Stimulated activated naive CD4-positive, alpha-beta T cell treated with Interleukin-2 at 50 U/mL for 16 hours (primary cell): ENCODE results near the gene STAB2.

ENCODE experiments used
- DNase-seq: peaks from one replicate; lab custom pipeline; 2025; lab: John Stamatoyannopoulos, UW

The STAB2 gene

DNA sequence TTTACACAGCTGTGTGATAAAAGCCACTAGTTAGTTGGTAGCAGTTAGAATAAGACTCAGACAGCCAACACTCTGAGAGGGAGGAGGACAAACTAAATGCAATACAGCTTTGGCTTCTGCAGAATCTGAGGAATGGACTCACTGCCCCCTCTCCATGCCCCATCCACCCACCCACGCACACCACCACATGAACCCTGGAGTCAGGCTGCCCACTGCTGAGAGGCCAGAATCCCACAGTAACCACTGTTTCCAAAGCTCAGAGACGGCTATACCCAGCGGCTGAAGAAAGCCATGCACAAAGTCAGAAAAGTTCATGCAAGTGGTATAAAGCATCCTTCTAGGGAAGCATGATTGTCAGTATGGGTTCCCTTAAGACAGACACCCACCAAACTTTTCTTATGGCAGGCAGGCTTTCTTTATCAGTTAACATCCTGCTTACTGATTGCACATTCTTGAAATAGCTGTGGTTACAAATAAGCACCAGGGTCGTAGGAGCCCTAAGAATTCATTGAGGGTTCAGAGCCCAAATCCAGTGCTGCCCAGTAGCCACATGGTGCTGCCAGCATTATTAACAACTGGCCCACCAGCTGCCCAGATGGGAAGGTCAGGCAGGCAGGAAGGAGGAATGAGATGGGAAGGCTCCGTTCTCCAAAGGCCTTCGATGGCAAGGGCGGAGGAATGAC lies 192.5 kb downstream of the STAB2 start:
- DNase-seq, result no peak

DNA sequence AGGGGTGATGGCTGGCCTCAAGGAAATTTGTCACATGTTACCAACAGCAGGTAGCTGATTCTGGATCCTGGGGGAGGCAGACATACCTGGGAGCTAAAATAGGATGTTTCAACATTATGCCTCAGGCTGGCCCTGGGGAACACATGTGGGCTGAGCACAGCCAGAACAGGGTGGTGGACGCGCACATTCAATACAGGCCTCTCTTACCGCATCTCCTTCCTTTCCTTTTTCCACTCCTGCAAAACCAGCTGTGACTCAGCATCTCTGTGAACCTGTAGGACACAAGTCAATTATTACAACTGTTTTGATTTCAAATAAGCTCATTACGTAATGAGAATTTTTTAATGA lies 193.0 kb downstream of the STAB2 start:
- no peak for DNase-seq

DNA sequence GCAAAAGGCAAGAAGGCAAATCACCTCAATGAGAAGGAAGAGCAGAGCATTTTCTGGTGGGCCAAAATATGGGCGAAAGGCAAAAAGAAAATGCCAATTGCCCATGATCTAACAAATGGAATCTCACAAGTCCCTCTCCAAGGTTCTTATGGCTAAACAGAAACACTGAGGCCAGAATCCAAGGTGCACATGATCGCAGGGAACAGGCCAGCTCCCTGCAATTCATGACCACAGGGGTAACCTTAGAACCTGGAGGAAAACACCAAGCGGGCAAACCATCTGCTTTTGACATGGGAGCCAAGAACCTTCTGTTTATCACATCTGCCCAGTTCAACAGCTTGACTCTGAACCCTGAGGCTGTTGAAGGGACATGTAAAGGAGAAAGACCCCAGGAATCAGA lies 193.9 kb downstream of the STAB2 start:
- no peak for DNase-seq

DNA sequence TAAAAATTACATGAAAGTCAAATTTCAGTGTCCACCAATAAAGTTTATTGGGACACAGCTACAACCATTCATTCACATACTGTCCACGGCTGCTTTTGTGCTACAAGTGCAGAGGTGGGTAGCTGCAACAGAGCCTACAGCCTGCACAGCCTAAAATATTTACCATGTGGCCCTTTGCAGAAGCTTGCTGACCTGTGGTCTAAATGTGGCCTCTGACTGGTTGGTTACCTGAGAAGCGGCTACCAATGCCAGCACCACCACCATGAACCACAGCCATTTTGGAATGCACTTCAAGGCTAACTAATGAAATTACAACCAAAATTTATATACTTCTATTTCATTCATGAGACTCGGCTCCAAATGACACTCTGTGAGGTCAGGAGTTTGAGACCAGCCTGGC lies 195.3 kb downstream of the STAB2 start:
- DNase-seq, result no peak

DNA sequence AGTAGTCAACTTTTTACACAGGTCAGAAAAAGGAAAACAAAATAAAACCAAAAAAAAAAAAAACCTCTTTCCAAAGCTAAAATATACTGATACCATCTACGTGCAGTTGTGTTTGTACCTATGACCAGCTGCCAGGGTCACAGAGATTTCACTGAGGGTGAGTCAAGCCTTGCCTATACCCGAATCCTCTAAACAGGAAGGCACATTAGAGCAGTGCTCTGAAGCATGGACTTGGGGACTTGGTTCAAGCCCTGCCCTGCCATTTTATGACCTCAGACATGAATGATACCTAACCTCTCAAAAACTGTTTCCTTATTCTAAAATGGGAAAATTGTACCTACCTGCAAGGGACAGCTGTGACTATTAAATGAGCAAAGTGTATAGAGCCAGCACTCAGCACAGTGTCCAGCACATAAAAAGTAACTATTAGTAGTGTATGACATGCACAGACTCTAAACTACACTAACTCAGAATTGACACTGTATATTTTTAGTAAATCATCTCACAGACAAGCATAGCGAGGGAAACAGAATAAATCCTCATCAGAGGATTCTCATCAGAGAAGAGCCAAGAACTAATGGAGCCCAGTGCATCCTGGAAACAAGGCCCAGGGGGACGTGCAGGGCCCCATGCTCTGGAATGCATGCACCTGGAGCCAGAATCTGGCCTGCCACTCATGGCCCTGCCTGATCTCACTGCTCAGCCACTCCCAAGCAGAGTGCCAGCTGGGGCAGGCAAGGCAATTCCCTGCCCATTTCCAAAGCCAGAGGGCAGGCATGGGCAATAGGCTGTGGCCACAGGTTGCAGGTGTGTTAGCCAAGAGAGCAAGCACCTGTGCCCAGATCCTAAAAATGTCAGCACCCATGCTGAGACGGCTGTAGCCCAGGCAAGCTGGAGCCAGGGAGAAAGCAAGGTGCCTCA lies 196.9 kb downstream of the STAB2 start:
- no peak for DNase-seq

DNA sequence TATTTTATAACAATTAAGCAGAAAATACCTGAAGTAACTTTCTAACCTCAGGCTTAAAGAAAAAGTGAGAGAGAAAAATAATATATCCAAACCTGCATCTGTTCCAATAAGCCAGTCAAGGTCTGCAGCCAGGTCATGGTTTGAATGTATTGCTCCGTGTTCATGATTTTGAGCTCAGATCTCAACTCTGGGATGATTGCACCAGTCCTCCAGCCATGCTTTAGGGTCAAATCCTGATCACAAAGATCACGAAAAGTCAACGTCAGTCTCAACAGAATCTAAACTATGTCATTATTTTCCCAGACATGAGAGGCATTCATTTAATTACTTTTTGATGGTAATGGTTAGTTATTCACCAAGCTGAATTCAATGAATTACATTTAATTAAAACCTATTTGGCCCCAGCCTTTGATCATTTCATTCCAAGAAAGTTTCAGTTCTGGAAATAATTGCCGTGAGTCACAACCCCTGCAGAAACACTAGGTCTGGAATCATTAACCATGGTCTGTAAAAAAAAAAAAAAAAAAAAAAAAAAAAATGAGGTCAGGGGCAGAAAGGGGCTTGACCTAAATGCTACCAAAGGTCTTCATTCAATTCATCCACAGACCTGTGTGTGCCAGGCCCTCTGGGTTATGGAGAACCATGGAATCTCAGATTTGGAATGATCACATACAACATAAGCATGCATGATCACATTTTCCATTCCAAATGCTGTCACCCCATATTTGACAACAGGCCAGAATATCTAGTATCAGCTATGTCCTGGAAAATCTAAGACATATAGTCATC lies 198.4 kb downstream of the STAB2 start:
- no peak for DNase-seq

DNA sequence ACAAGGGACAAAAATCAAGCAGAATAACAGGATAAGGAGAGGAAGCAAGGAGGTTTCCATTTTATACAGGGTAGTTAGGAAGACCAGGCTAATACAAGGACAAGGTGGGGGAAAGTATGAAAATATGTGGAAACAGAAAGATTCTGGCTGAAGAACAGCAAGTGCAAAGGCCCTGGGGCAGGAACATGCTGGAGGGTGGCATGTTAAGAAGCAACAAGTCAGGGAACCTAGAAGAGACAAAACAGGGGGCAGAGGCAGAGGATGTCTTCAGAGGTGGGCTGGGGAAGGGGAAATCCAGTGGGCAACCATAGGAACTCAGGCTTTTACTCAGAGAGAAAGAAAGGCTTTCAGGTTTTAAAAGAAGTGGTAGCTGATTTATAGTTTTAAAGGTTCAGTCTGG lies 199.1 kb downstream of the STAB2 start:
- no peak for DNase-seq

DNA sequence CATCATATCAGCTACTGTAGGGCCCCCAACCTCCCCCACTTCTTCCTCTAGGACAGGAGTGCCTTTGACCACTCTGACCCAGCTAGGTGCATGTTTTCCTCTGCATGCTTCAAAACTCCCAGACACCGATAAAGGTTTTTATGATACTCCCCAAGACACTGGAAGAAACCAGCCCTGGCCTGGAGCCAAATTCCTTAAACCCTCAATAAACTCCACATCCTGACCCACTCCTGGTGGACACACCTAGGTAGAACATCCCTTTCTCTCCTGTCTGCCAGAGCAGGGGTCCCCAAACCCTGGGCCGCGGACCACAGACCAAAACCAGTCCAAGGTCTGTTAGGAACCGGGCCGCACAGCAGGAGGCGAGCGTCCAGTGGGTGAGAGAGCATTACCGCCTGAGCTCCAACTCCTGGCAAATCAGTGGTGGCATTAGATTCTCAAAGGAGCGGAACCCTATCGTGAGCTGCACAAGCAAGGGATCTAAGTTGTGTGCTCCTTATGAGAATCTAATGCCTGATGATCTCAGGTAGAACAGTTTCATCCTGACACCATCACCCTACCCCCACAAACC lies 204.4 kb downstream of the STAB2 start:
- no peak for DNase-seq

DNA sequence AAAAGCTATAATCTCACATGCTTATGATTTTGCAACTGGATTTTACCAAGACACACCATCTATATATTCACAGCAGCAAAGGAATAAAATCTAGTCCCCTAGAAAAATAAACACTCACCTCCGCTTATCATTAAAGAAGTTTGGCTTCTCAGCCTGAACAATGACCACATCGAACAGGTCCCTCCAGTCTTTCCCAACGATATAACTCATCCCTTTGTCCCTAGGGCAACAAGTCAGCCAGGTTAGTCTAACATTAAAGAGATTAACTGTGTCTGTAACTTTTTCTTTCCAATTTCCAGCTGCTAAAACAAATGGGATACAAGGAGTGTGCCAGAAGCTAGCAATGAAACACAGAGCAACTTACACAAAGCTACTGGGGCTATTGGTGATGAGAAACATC lies 206.0 kb downstream of the STAB2 start:
- DNase-seq, result no peak

DNA sequence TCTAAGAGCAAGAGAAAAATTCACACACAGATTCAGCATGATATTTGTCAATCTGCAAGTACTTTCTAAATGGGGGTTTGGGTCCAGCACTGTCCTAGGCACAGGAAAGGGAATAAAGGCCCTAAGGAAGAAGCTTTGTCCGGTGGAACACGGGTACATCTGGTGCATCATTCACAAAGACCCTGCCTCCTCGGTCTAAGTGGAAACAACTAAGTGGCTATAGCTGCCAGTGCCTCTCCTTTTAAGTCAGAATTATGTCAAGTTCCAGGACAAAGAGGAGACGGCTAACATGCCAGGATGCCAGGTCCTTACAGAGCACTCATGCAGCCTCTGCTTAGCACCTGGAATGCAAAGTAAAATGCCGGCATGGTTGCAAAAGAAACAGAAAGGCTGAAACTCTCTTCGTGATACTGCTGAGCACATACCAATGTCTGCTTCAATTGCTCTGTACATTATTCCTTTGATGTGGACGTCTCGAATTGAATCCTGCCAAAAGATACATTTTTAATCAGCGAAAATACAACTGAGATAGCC lies 206.5 kb downstream of the STAB2 start:
- no peak for DNase-seq

DNA sequence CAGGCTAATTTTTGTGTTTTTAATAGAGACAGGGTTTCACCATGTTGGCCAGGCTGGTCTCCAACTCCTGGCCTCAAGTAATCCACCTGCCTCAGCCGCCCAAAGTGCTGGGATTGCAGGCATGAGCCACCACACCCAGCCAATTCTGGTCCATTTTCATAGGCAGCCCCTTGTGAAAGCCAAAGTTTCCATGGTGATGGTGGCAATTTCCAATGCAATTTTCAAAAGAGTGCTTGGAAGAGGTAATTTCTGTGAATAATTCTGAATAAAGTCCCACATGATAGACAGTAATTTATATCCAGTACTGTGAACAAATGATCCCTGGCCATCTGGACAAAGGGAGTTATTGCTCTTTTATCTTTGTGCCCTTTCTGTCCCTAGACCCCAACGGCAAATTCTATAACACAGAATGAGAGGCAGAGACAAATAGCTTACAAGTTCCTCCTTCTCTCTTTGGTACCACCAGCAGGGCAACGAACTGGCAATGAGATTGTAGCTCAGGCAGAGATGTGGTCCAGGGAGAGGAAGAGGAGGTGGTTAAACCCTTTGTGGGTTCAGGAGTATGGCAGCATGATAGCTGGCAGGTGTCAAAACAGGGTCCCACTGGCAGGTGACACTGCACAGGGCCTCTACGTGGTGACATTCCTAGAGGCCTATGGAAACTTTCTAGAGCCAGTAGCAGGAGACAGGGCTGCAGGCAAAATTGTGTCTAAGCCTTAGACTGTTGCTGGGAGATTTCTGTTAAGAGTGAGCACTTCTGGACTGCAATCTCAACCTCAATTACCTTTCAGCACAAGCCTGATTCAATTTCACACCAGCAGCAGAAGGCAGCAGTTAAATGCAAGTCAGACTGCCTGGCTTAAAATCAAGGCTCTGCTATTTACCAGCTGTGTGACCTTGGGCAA lies 207.5 kb downstream of the STAB2 start:
- DNase-seq, result no peak

DNA sequence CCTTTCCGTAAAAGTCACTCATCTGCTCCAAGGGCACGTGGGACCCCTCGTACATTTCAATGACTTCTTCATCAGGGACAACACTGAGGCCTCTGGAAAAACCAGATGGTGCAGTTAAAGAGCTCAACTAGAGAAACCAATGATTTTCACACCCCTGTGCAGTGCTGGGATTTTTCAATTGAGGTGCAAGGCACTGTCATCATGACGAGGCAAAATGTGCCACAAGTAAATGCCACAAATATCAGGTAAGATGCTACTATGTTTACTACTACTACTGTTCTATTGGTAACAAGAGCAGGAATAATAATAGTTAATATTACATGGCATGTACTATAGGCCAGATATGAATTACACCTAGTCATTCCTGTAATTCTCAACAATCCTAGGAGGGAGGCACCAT lies 211.5 kb downstream of the STAB2 start:
- no peak for DNase-seq

DNA sequence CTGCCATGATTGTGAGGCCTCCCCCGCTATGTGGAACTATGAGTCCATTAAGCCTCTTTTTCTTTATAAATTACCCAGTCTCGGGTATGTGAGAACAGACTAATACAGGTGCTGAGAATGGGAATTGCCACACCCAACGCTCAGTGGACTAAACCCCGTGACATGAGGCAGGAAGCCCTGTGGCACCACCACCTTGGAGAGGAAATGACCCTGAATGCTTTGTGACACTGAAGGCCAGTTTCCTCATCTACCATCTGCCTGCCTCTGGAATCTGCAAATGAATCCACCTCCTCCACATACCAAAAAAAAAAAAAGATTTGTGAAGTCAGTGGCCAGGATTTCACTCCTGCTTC lies 212.4 kb downstream of the STAB2 start:
- DNase-seq, result no peak

DNA sequence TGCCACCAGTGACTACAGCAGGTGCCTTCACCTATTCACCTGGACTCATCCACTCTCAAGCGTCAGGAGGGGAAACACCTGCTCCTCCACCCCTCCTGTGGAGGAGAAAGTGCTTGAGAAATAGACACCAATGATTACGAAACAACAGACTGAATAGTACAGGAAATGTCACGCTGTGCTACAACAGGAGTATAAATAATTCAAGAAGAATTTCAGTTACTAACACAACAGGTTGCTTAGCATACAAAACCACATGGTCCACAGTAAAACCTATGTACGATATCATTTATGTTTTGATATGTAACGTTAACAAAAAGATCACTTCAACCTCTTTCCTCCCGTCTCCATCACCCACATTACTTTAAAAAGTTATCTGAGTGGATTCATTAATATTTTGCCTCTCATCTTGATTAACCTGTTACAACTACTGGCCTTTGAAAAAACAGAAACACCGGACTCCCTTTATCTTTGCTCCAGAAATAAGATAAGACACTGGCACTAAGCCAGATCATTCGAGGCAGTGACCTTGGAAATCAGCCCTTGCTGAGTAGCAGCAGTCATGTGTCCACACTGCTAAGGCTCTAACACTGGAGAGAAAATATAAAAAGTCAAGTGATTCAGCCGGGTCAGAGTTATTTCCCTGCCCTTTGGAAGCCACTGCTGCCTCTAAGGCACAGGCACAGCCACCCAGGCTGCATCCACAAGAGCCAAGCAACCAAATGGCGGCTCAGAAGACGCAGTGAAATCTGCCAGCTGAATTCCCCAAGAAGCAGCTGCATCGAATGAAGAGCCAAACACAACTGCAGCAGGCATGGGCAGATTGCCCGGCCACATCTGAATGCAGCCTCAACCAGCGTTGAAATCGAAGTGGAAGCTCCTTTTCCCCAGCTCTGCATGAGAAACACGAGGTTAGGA lies 213.0 kb downstream of the STAB2 start:
- DNase-seq, result no peak

DNA sequence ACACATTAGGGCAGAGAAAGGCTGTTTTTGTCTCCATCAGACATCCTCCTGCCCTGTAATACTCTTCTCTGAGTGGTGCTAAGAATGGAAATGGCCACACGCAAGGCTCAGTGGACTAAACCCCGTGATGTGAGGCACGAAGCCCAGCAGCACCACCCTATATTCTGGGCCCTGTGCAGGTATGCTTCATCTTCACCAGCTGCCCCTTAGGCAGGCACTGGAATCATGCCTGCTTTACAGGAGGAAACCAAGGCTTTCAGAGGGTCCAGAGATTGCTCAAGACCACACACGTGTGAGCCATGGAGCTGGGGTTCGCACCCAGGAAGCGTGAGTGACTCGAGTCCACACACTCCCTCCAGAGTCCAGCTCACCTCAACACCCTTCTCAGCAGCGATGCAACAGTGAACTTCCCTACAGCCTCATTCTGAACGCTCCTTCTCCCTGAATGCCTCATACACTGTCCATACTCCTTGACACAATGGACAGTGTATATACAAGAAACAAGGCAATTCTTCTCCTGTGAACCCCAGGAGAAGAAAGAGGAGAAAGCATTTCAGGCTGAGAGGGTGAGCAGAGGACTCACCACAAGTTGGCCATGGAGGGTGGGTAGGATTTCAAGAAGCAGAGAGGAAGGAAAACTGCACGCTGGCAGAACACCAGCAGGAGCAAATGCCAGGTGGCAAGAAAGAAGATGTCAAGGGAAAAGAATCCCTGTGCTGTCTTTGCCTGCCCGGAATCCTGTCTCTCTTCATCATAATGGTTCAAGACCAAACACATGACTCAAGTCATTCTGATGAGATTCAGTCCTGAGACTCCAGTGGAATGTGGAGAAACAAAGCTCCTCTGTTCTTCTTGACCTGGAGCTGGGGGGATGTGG lies 214.9 kb downstream of the STAB2 start:
- no peak for DNase-seq

DNA sequence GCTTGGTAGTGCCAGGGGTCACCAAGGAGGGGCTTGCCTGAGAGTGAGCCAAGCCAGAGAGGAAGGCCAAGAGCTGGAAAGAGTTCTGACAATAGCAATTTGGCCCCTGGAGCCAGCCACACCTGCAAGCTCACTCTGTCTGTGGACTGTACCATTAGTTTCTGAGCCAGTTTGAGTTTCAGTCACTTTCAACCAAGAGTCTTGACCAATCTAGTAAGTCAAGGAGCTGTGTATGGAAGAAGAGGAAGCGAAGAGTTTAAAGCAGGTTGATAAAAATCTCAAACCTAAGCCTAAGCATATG lies 215.5 kb downstream of the STAB2 start:
- DNase-seq, result no peak

DNA sequence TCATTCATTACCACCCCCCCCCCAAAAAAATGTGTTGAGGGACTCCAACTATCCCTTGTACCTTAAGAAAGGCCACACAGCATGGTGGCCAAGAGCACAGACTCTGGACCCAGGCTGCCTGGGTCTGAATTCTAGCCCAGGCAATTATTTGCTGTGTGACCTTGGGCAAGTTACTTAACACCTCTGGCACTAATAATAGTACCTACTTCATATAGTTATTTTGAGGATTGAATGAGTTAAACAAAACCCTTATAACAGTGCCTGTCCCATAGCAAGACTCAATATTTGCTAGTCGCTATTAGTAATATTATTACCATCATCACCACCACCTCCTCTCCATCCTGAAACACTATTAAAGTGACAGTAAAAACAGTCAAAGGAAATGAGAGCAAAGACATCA lies 216.8 kb downstream of the STAB2 start:
- no peak for DNase-seq

DNA sequence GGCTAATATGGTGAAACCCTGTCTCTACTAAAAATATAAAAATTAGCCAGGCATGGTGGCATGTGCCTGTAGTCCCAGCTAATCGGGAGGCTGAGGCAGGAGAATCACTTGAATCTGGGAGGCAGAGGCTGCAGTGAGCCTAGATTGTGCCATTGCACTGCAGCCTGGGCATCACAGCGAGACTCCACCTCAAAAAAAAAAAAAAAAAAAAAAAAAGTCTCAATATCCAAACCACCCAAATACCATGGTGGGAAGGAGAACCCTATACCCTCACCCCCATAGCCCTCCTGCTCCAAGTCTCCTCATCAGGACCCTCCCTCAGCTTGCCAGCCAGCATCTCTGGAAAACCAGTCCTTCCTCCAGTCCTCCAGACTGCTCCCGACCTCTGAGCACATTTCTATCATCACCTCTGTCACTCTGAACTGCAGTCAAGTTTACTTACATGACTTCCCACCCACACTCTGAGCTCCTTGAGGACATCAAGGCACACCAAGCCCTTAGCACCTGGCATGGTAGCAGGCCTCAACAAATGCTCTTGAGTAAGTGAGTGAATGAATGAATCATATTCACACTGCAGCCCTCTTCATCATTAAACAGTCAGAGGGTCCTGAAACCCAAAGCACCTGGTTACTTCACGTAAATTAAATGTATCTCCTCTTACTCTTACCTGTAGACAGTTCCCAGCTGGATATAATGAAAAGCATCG lies 218.7 kb downstream of the STAB2 start:
- DNase-seq, result no peak

DNA sequence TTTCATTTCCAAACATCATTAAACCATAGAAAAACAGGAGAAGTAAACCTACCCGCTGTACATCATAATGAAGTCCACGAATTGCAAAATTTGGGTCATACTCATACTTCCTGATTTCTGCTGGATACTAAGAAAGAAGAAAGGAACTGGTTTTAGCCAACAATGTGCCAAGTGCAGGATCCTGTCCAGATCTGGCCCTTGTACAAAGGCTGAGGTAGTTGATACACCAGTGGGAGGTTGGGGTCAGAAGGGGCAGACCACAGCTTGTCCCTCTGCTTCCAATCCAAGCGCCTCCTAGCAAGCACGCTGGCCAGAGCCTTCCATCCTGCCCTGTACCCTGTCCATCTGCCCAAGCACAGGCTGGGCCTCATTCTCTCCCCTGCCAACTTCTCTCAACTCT lies 219.7 kb downstream of the STAB2 start:
- DNase-seq, result no peak
